SJSA1 (cell line): ENCODE data around the gene TUSC2. TPM values are rescaled to one million over a fixed set of nuclear protein-coding genes. Genes with fewer than 3 reads are reported as not detected.

ENCODE experiments used
- DNase-seq, 2 experiments: peaks; one replicate each; pipeline ENCODE4 v3.0.0-alpha.2; 2015 to 2020; ENCODE audit warnings: low spot score in 2 of 2, low read depth in 1 of 2
- H3K27ac ChIP-seq: fragments of 250-450 bp; sonication (Bioruptor Pico); 2 replicates; pipeline ENCODE4 v1.5.1; 2020; ENCODE audit warnings: mild to moderate bottlenecking, moderate library complexity
- H3K27me3 ChIP-seq: fragments of 250-450 bp; sonication (Bioruptor Pico); replicated peaks from 2 replicates; pipeline ENCODE4 v1.5.1; 2020; ENCODE audit warnings: mild to moderate bottlenecking, moderate library complexity
- H3K36me3 ChIP-seq: fragments of 250-450 bp; sonication (Bioruptor Pico); 2 replicates; pipeline ENCODE4 v1.5.1; 2020; ENCODE audit warnings: mild to moderate bottlenecking
- H3K4me1 ChIP-seq: fragments of 250-450 bp; sonication (Bioruptor Pico); replicated peaks from 2 replicates; pipeline ENCODE4 v1.6.1; 2021; ENCODE audit warnings: mild to moderate bottlenecking
- H3K4me3 ChIP-seq: fragments of 250-450 bp; sonication (Bioruptor Pico); 2 replicates; pipeline ENCODE4 v1.5.1; 2020; ENCODE audit warnings: mild to moderate bottlenecking
- H3K9me3 ChIP-seq: fragments of 250-450 bp; sonication (Bioruptor Pico); replicated peaks from 2 replicates; pipeline ENCODE4 v1.5.1; 2020; ENCODE audit warnings: mild to moderate bottlenecking
- total RNA-seq: library from RNA; depleted of rRNA; stranded (reverse); fragments of >200 nt; shearing (Covaris generic); gene quantifications from 2 replicates; pipeline ENCODE4 v1.2.3, GENCODE V29; 2014

TUSC2 gene
- total RNA-seq, 1 experiment from 2014 or later = 46.7 TPM

DNA sequence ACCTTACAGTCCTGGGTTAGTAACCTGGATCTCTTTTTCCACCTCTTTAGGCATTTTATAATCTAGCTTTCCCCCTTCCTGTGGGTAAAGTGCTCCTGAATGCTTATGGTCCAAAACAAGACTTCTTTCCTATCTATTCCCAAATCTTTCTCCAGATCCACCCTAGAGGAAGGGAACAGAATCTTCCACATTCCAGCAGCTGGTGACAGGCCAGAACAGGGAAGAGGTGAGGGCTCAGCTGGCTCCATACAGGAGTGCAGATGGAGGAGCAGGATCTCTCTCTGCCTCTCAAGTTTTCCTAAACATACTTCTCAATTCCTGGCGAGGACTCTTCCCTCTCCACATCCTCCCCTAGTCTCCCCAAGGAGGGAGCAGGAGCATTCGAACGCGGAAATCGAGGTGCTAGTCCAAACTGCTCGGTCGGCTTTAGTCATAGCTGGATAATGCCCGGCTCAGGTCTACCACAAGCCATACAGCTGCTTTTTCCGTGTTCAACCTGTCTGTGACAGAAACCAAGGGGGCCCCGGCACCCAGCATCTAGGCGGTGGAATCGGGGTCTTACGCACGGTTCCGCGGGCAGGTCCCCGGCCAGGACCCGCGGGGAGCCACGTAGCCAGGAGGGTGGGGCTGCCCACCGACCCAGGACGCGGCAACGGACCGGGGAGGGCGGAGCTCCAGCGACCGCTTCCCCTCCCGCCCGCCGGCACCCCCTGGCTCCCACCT, 8.6 kb upstream of the TUSC2 start:
- Histone ChIP-seq H3K4me3 (peak overlapping the region; percentile 68), H3K4me1 (peaks cover 20% of the 10 kb centered on the region), H3K36me3 (peaks cover 47% of the 10 kb centered on the region), H3K9me3 (no peaks in the 10 kb centered on the region), H3K27ac (peak overlapping the region; percentile 78), H3K27me3 (no peaks in the 10 kb centered on the region)
- no peak for DNase-seq

DNA sequence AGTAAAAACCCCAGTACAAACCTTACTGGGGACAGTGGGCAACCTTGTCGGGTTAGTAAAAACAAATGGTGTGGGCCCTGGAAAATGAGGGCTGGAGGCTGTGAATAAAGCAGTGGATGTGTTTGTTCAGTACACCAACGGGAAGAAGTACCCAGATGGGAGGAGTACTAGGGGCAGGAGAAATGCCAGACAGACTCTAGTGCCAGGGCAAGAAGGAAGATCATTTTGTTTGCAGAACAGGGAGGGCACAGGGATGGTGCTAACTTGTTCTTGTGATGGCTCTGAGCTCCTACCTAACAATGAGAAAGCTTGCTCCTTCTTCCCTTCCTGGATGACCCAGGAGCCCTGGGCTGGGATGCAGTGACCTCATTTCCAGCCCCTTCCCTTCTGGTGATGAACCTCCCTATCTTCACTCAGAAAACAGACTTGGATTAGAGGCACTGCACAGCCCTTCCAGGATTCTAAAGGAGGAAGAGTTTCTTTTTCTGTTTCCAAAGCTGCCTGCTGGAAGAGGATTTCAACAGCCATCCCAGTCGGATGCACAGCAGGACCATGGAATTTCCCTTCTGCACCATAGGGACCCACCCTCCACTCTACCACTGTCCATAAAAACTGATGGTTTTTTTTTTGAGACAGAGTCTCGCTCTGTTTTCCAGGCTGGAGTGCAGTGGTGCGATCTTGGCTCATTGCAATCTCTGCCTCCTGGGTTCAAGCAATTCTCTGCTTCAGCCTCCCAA, 6.5 kb upstream of the TUSC2 start:
- Histone ChIP-seq H3K36me3 (peaks cover 68% of the 10 kb centered on the region), H3K27ac (no peak overlapping the region), H3K4me3 (no peak overlapping the region), H3K4me1 (peaks cover 20% of the 10 kb centered on the region), H3K27me3 (no peaks in the 10 kb centered on the region), H3K9me3 (no peaks in the 10 kb centered on the region)
- no peak for DNase-seq

DNA sequence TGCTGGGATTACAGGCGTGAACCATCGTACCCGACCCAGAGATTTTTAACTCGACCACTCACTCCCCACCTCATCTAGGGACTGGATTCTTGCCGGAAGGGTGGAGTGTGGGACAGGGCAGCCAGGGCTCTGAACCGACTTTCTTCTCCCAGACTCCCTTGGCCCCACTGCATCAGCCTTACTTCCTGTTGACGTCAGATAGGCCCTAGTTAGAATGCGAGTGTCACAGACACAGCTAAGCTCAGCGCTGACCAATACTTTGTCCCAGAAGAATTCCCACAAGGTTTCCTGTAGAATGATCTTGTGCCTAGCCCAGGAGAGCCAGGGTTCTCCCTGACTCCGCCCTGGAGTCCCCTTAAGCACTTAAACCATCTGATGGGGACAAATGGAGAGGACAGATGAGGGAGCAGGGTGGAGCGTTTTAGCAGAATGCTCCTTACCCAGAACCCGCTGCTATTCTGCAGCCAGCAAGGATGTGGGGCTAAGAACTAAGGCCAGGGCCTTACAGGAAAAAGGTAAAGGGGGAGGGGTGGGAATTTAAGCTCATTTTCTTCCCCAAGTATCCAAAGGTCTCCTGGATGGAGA, 5.8 kb upstream of the TUSC2 start:
- Histone ChIP-seq H3K4me1 (peaks cover 20% of the 10 kb centered on the region), H3K27ac (no peak overlapping the region), H3K9me3 (no peaks in the 10 kb centered on the region), H3K4me3 (no peak overlapping the region), H3K36me3 (peaks cover 75% of the 10 kb centered on the region), H3K27me3 (no peaks in the 10 kb centered on the region)
- no peak for DNase-seq

DNA sequence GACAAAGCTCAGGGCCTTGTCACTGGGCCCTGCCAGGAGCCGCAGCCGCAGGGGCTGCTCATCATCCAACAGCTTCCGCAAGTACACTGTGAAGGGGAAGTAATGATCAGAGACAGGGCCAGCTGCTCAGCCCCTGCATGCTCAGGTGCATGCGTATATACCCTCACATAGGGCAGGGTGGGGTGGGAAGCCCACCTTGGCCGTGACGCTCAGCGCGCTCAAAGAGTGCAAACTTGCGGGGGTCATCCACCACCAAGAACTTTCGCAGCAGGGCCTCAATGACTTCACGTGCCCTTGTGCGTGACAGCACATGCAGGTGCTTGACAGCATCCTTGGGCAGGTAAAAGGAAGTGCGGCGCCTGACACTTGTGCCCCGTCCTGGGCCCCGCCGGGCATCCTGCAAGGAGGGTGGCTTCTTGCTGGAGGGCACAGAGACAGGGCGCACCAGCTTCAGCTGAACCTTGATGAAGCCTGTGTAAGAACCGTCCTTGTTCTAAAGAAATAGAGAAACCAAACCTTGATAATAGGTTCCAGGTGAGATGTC, 3.4 kb upstream of the TUSC2 start:
- Histone ChIP-seq H3K27me3 (no peaks in the 10 kb centered on the region), H3K27ac (no peak overlapping the region), H3K9me3 (no peaks in the 10 kb centered on the region), H3K4me3 (no peak overlapping the region), H3K4me1 (peaks cover 25% of the 10 kb centered on the region), H3K36me3 (peaks cover 72% of the 10 kb centered on the region)
- DNase-seq = no peak

DNA sequence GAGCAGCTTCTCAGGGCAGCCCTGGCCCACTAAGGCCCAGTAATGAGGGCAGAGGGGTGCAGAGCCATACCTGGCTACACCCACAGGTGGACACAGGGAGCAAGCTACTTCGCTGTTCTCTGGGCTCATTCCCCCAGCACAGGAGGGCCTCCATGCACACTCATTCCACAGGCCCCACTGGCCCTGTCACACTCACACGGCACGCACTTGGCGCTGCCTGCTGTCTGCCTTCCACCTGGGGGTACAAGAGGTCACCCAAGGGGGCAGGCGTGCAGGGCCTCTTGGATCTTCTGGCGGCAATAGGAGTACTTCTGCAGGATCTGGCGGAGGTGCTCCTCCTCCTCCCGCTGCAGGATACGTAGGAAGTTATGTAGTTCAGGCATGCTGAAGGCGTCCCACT, 2.3 kb upstream of the TUSC2 start:
- no peaks in the 10 kb centered on the region for H3K9me3 ChIP-seq
- H3K27ac ChIP-seq = no peak overlapping the region
- no peak for DNase-seq

DNA sequence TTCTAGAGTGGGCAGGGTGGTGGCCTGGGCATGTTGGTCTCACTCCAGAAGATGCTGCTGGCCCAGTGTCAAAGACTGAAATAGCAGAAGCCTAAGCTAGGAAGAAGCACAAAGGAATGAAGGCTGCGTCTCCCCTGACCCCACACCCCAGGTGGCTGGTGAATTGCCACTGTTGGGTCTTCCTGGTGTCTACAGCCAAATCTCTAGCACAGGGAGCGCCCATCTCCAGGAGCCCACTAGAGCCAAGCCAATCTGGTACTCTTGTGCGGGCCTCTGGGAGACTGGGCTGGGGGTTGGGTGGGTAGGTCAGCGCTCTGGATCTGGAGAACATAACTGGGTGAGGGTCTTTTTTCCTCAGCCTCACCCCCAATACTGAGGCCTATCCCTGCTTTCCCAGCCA, 894 bp downstream of the TUSC2 start:
- Histone ChIP-seq H3K9me3 (no peaks in the 10 kb centered on the region), H3K36me3 (peaks cover 53% of the 10 kb centered on the region), H3K27me3 (no peaks in the 10 kb centered on the region), H3K4me1 (peaks cover 14% of the 10 kb centered on the region), H3K4me3 (peak overlapping the region; percentile 76), H3K27ac (no peak overlapping the region)
- no peak for DNase-seq

More for the DNA sequence above, 2.3 kb upstream of the TUSC2 start:
- Histone ChIP-seq H3K27me3 (no peaks in the 10 kb centered on the region), H3K4me3 (no peak overlapping the region), H3K36me3 (peaks cover 65% of the 10 kb centered on the region), H3K4me1 (peaks cover 17% of the 10 kb centered on the region)

DNA sequence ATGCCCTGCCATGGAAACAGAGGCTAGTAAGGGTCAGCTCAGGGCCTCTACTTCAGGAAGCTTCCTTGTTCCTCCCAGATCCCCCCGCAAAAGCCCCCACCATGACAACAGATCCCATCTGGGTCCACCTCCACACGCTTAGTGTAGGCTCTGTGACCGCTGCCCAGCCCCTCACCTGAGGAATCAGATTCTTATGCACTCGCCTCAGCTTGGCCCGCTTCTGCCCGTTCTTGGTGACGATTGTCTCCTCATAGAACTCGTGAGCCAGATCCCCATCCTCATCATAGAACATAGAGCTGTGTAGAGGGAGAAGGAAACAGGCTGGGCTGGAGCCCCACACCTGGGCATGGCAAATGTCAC, 1.9 kb downstream of the TUSC2 start:
- no peak overlapping the region for H3K4me3 ChIP-seq

DNA sequence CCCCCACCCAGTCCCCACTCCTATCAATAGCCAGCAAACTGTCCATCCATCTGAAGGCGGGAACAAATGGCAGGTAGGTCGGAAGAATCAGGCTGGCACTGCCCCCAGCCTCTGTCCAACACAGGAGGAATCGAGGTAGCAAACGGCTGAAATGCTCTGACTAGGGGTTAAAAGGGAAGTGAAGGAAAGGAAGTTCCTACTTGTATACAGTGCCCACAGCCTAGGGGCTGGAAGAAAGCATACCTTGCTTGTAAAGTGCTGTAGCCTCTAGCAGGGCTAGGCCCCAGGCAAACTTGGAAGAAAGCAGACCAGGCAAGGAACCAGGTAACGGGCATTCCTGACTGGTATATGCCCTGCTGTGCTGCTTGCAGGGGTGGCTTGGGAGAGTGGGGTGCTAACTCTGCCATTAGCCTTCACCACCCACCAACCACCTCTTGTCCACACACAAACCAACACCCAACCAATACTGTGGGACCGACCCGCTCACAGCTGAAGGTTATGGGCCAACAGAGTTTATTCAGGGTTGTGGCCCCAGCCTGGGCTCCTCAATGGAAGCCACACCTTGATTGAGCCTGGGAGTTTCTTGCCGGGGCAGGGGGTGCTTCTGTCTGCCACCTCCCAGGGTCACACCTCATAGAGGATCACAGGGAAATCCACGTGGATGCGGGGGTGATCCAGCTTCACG, 2.4 kb downstream of the TUSC2 start:
- H3K36me3 ChIP-seq = peaks cover 43% of the 10 kb centered on the region
- no peaks in the 10 kb centered on the region for H3K27me3 ChIP-seq
- no peaks in the 10 kb centered on the region for H3K9me3 ChIP-seq
- DNase-seq = no peak
- no peak overlapping the region for H3K27ac ChIP-seq
- no peak overlapping the region for H3K4me3 ChIP-seq
- H3K4me1 ChIP-seq = peaks cover 24% of the 10 kb centered on the region

More for the DNA sequence above, 1.9 kb downstream of the TUSC2 start:
- Histone ChIP-seq H3K36me3 (peaks cover 45% of the 10 kb centered on the region), H3K27me3 (no peaks in the 10 kb centered on the region), H3K27ac (no peak overlapping the region), H3K4me1 (peaks cover 22% of the 10 kb centered on the region), H3K9me3 (no peaks in the 10 kb centered on the region)
- no peak for DNase-seq

DNA sequence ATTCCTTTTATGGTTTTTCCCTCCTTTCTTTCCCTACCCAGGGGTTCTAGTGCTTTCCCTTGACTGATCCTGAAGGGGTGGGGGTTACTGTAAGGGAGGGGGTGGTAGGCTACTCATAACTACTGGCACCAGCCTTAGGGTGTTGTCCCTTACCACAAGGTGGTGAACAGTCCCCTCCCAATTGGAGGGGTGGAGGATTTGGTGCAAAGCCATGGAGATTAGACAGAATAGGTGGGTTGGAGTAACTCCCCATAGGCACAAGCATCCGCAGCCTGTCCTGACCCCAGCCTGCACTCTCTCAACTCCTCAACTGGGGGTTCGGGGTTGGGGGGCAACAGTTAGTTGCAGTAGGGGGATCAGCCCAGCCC, 2.9 kb downstream of the TUSC2 start:
- H3K27me3 ChIP-seq = no peaks in the 10 kb centered on the region
- no peaks in the 10 kb centered on the region for H3K9me3 ChIP-seq
- no peak overlapping the region for H3K4me3 ChIP-seq
- peaks cover 37% of the 10 kb centered on the region for H3K36me3 ChIP-seq
- peaks cover 29% of the 10 kb centered on the region for H3K4me1 ChIP-seq
- no peak overlapping the region for H3K27ac ChIP-seq
- DNase-seq = no peak

DNA sequence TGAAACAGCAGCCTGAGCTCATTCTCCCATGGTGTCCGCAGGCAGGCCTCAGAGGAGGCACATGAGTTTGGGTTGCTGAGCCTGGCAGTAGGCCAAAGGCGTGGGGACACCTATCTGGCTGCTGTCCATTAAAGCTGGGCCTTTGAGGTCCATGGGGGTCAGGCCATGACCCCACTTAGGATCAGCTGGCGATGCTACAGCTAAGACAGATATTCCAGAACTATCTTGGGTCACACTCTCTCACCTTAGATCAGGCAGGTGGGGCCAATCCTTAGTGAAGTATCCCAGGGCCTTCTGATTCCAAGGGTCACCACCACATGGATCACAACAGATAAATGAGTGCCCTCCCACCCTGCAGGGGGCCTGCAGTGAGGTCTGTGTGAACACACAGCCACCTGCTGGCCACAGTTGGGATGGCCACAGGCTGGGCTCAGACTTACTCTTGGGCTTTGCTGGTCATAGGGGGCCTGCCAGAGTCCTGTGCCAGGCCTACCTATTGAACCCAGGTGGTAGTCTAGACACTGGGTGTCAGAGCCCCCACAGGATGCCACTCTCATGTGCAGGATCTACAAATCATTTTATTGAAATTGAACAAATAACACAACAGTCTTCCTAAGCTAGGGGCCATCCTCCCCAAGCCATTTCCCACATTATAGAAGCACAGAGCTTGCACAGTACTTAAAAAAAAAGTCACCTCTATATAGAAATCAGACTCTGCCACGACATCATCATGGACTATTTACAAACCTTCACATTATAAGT, 3.5 kb downstream of the TUSC2 start:
- no peak overlapping the region for H3K27ac ChIP-seq
- no peak overlapping the region for H3K4me3 ChIP-seq
- no peaks in the 10 kb centered on the region for H3K9me3 ChIP-seq
- peak; percentile 43 to 67 for DNase-seq
- no peaks in the 10 kb centered on the region for H3K27me3 ChIP-seq
- H3K4me1 ChIP-seq = peaks cover 32% of the 10 kb centered on the region
- H3K36me3 ChIP-seq = peaks cover 36% of the 10 kb centered on the region

DNA sequence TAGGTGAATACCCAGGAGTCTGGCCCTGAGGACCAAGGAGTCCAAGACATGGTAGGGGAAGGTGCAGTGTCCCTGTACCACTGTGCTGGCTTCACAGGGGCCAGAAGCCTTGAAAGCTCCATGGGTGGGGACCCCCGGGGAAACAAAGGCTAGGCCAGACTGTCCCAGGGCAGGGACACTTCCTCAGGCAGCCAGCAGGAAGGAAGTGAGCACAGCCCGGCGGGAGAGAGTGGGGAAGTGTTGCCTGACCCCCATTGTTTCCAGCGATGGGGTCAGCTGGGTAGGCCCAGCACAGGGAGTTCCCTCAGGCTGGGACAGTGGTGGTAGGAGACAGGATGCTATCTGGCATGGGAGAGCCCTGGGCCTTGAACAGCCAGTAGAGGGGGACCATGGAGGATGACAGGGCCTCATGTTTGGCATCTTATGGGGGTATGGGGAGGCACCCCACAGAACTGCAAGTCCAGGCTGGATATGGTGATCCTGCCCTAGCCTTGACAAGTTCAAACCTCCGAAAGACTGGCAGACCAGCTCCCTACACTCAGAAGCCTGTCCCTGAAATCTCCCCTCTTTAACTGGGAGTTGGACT, 4.3 kb downstream of the TUSC2 start:
- no peak overlapping the region for H3K27ac ChIP-seq
- H3K4me1 ChIP-seq = peaks cover 31% of the 10 kb centered on the region

DNA sequence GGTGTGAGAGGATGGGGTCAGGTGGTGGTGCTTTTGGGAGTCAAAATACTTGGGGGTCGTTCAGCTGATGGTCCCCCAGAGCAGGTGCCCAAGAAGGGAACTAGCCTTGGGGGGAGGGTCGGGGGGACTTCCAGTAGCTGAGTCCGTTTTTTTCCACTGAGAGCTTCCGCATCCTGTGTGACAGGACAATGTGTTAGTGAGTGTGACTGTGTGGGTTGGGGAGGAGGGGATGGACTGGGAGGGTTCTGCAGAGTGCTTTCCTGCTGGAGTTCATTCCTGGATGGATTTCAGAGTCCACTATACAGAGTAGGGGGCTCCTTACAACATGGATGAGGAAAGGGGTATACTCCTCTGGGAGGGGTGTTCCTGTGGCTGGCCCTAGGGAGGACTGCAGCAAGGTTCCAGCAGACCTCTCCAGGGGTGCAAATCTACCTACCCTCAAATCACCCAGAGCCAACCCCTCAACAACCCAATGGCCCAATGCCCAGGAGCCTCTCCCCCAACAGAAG, 4.9 kb downstream of the TUSC2 start:
- Histone ChIP-seq H3K9me3 (no peaks in the 10 kb centered on the region), H3K4me3 (no peak overlapping the region), H3K36me3 (peaks cover 43% of the 10 kb centered on the region), H3K27ac (no peak overlapping the region), H3K4me1 (peaks cover 26% of the 10 kb centered on the region), H3K27me3 (no peaks in the 10 kb centered on the region)
- DNase-seq = no peak

More for the DNA sequence above, 4.3 kb downstream of the TUSC2 start:
- H3K36me3 ChIP-seq = peaks cover 38% of the 10 kb centered on the region
- H3K27me3 ChIP-seq = no peaks in the 10 kb centered on the region
- DNase-seq = no peak
- no peak overlapping the region for H3K4me3 ChIP-seq
- no peaks in the 10 kb centered on the region for H3K9me3 ChIP-seq
